ENCODE measurements around the gene CDH24. TPM values are rescaled to one million over a fixed set of nuclear protein-coding genes. Genes with fewer than 3 reads are reported as not detected.

Gene CDH24
- total and polyA plus RNA-seq, 2 experiments from 2014 or later, result 4.4 to 17.8 TPM

DNA sequence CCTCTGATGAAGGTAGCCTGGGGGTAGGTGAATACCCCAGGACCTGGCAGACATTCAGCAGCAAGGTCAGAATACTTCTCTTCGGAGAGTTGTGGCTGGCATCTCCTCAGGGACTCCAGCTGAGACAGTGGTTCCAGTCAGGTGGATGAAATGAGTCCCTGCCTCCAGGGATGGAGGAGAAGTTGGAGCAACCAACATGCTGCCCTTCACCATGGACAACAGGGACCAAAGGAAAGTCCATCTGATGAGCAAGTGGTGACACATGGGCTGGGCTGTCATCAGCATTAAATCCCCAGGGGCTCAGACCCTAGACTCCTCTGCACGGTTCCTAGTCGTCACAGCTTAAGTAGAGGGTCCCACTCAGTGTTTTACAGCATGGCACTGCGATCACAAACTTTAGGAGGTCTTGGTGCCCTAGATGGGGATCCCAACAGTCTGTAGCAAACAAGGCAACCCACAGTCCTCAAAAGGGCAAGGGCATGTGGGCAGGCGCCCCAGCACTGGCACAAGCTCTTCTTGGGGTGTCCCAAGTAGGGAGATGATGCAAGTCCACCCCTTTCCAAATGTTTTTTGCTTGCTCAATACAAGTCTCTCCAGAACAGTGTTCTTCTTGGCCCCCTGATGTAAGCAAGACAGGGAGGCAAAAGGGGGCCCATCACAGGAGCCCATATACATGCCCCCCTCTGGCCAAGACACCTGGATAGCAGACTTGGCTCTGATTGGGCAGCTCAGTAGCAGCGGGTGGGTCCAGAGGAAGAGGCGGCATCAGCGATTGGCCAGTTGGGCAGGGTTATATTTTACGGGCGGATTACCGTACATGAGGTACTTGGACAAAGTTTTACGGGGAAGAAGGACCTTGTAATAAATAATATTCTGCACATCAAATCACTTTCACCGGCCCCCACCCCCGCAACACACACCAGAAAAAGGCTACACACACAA, 10.8 kb upstream of the CDH24 start (continued):
- TF ChIP-seq REST (IDR thresholded peaks at IDR 0.05; ENCODE audit: unreplicated experiment) (no peak), STAT1 (IDR thresholded peaks at IDR 0.05; ENCODE audit: unreplicated experiment) (no peak), POLR2AphosphoS5 (IDR thresholded peaks at IDR 0.05; ENCODE audit: low read depth) (no peak), CTCF (conservative IDR thresholded peaks at IDR 0.05; ENCODE audit: low read depth in 2 of 2) (no peak), NANOG (IDR thresholded peaks at IDR 0.05; ENCODE audit: borderline replicate concordance) (no peak)

DNA sequence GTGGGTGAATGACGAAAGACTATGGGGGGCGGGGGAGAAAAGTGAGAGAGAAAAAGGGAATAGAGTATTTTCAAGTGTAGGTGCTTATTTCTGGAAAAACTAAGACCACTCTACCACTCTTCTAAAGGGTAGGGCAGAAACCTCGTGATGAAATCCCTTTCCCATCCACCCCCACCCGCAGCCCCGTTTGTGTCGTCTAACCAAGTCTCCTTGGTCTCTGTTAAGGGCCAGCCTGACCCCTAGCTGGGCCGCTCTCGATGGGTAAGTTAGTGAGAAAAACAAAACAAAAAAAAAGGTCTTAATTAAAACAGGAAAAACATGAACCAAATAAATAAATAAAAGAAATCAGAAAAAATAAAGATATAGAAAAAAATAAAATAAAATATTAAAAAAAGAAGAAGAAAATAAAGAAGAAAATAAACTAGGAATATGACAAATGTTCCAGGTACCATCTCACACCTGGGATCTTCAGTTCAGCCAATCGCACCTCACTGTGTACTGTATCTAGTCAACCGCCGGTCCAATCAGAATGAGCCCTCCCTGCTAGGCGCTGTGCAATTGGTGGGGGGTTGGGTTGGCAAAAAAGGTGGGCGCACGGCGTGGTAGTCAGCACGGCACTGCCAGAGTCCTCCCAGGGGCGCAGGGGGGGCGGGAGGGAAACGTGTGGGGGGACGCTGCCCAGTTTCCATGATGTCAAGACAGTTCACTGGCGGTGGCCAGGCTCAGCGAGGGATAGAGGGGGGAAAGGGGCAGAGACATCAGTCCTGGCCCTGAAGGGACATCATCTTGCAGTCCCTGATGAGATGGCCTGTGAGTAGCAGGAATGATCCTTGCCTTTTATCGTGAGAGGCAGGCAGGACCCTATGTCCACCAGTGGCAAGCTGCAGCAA, 9.8 kb upstream of the CDH24 start:
- H3K27ac ChIP-seq (ENCODE audit: low read depth), result no peak overlapping the region; the same call in 1 of the 2 replicates
- no peak overlapping the region for H3K4me2 ChIP-seq
- H3K27ac Mint-ChIP-seq, result no peak overlapping the region
- H3K36me3 ChIP-seq (ENCODE audit: insufficient read depth), result peaks cover 59% of the 10 kb centered on the region
- H2AFZ ChIP-seq, result no peak overlapping the region
- ATAC-seq, result no peak
- H3K36me3 Mint-ChIP-seq (ENCODE audit: low read depth), result peaks cover 84% of the 10 kb centered on the region
- peaks cover 38% of the 10 kb centered on the region for H3K4me1 Mint-ChIP-seq
- no peak overlapping the region for H3K4me3 ChIP-seq
- no peaks in the 10 kb centered on the region for H3K9me2 ChIP-seq (ENCODE audit: insufficient read depth)
- H3K79me2 ChIP-seq (replicated peaks; ENCODE audit: insufficient read depth), result peaks cover 67% of the 10 kb centered on the region
- H3K4me1 ChIP-seq (ENCODE audit: insufficient read depth), result peaks cover 24% of the 10 kb centered on the region
- no peaks in the 10 kb centered on the region for H3K27me3 ChIP-seq (ENCODE audit: insufficient read depth)
- no peak for DNase-seq (ENCODE audit: low spot score)
- peaks cover 16% of the 10 kb centered on the region for H3K27me3 Mint-ChIP-seq (ENCODE audit: insufficient read depth, low read depth, poor library complexity)
- H3F3A ChIP-seq (replicated peaks; ENCODE audit: low read depth), result peaks cover 70% of the 10 kb centered on the region
- H4K20me1 ChIP-seq (replicated peaks; ENCODE audit: insufficient read depth), result peaks cover 57% of the 10 kb centered on the region
- no peak overlapping the region for H3K4me3 Mint-ChIP-seq
- H3K9me3 Mint-ChIP-seq, result no peaks in the 10 kb centered on the region
- no peak for TF ChIP-seq POLR2AphosphoS5 (IDR thresholded peaks at IDR 0.05; ENCODE audit: low read depth)
- no peak for TF ChIP-seq ZNF114 (CRISPR knock-in tag; IDR thresholded peaks at IDR 0.05)
- no peak for TF ChIP-seq ZNF331 (CRISPR knock-in tag; IDR thresholded peaks at IDR 0.05; ENCODE audit: low read depth)
- no peak for TF ChIP-seq STAT1 (IDR thresholded peaks at IDR 0.05; ENCODE audit: unreplicated experiment)
- TF ChIP-seq CREB1 (CRISPR knock-in tag; IDR thresholded peaks at IDR 0.05; ENCODE audit: low read depth), result no peak
- TF ChIP-seq EZH2phosphoT487 (IDR thresholded peaks at IDR 0.05; ENCODE audit: unreplicated experiment), result no peak
- TF ChIP-seq, protein P1, sequence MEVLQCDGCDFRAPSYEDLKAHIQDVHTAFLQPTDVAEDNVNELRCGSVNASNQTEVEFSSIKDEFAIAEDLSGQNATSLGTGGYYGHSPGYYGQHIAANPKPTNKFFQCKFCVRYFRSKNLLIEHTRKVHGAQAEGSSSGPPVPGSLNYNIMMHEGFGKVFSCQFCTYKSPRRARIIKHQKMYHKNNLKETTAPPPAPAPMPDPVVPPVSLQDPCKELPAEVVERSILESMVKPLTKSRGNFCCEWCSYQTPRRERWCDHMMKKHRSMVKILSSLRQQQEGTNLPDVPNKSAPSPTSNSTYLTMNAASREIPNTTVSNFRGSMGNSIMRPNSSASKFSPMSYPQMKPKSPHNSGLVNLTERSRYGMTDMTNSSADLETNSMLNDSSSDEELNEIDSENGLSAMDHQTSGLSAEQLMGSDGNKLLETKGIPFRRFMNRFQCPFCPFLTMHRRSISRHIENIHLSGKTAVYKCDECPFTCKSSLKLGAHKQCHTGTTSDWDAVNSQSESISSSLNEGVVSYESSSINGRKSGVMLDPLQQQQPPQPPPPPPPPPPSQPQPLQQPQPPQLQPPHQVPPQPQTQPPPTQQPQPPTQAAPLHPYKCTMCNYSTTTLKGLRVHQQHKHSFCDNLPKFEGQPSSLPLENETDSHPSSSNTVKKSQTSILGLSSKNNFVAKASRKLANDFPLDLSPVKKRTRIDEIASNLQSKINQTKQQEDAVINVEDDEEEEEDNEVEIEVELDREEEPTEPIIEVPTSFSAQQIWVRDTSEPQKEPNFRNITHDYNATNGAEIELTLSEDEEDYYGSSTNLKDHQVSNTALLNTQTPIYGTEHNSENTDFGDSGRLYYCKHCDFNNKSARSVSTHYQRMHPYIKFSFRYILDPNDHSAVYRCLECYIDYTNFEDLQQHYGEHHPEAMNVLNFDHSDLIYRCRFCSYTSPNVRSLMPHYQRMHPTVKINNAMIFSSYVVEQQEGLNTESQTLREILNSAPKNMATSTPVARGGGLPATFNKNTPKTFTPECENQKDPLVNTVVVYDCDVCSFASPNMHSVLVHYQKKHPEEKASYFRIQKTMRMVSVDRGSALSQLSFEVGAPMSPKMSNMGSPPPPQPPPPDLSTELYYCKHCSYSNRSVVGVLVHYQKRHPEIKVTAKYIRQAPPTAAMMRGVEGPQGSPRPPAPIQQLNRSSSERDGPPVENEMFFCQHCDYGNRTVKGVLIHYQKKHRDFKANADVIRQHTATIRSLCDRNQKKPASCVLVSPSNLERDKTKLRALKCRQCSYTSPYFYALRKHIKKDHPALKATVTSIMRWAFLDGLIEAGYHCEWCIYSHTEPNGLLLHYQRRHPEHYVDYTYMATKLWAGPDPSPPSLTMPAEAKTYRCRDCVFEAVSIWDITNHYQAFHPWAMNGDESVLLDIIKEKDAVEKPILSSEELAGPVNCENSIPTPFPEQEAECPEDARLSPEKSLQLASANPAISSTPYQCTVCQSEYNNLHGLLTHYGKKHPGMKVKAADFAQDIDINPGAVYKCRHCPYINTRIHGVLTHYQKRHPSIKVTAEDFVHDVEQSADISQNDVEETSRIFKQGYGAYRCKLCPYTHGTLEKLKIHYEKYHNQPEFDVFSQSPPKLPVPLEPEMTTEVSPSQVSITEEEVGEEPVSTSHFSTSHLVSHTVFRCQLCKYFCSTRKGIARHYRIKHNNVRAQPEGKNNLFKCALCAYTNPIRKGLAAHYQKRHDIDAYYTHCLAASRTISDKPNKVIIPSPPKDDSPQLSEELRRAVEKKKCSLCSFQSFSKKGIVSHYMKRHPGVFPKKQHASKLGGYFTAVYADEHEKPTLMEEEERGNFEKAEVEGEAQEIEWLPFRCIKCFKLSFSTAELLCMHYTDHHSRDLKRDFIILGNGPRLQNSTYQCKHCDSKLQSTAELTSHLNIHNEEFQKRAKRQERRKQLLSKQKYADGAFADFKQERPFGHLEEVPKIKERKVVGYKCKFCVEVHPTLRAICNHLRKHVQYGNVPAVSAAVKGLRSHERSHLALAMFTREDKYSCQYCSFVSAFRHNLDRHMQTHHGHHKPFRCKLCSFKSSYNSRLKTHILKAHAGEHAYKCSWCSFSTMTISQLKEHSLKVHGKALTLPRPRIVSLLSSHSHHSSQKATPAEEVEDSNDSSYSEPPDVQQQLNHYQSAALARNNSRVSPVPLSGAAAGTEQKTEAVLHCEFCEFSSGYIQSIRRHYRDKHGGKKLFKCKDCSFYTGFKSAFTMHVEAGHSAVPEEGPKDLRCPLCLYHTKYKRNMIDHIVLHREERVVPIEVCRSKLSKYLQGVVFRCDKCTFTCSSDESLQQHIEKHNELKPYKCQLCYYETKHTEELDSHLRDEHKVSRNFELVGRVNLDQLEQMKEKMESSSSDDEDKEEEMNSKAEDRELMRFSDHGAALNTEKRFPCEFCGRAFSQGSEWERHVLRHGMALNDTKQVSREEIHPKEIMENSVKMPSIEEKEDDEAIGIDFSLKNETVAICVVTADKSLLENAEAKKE (CRISPR knock-in tag; IDR thresholded peaks at IDR 0.05), result no peak
